GM23338 (cell line): ENCODE measurements around the gene CTNND2. TPM values are rescaled to one million over a fixed set of nuclear protein-coding genes. Genes with fewer than 3 reads are reported as not detected.

Experiments
- ATAC-seq: fragments of 200-7000 bp; cut with Tn5 transposase; 3 replicates; pipeline ENCODE4 v1.9.1; 2020
- DNase-seq: peaks from one replicate; pipeline ENCODE4 v3.0.0-alpha.2; 2015; ENCODE audit warnings: low spot score
- H2AFZ ChIP-seq: fragments of 200-600 bp; sonication (generic); 2 replicates; pipeline ENCODE4 v1.8.0; 2016; ENCODE audit warnings: antibody characterized with exemption, mild to moderate bottlenecking, moderate library complexity
- H3F3A ChIP-seq: fragments of 200-600 bp; sonication (generic); replicated peaks from 2 replicates; pipeline ENCODE4 v1.8.0; 2017; ENCODE audit warnings: antibody characterized with exemption, mixed run types, low read depth
- H3K27ac ChIP-seq: fragments of 200-600 bp; sonication (generic); 2 replicates; pipeline ENCODE4 v1.6.1; 2016; ENCODE audit warnings: low read depth
- H3K27me3 ChIP-seq: fragments of 200-600 bp; sonication (generic); 2 replicates; pipeline ENCODE4 v1.8.0; 2016; ENCODE audit warnings: mild to moderate bottlenecking, mixed run types, moderate library complexity; ENCODE audit not compliant: insufficient read depth
- H3K36me3 ChIP-seq: fragments of 200-600 bp; sonication (generic); 2 replicates; pipeline ENCODE4 v1.8.0; 2016; ENCODE audit warnings: mild to moderate bottlenecking; ENCODE audit not compliant: insufficient read depth
- H3K4me1 ChIP-seq: fragments of 200-600 bp; sonication (generic); 2 replicates; pipeline ENCODE4 v1.8.0; 2016; ENCODE audit warnings: mild to moderate bottlenecking, moderate library complexity; ENCODE audit not compliant: insufficient read depth
- H3K4me2 ChIP-seq: fragments of 200-600 bp; sonication (generic); 2 replicates; pipeline ENCODE4 v1.7.1; 2017; ENCODE audit warnings: mixed run types
- H3K4me3 ChIP-seq: fragments of 200-600 bp; sonication (generic); 2 replicates; pipeline ENCODE4 v1.6.1; 2016; ENCODE audit warnings: mixed run types
- H3K79me2 ChIP-seq: fragments of 200-600 bp; sonication (generic); replicated peaks from 2 replicates; pipeline ENCODE4 v1.8.0; 2017; ENCODE audit warnings: mild to moderate bottlenecking; ENCODE audit not compliant: insufficient read depth
- H3K9me2 ChIP-seq: fragments of 200-600 bp; sonication (generic); 2 replicates; pipeline ENCODE4 v1.8.0; 2017; ENCODE audit not compliant: insufficient read depth
- H4K20me1 ChIP-seq: fragments of 200-600 bp; sonication (generic); replicated peaks from 2 replicates; pipeline ENCODE4 v1.8.0; 2017; ENCODE audit warnings: mild to moderate bottlenecking; ENCODE audit not compliant: insufficient read depth
- H3K27ac Mint-ChIP-seq: 2 replicates; pipeline ENCODE4 v1.8.0; 2020; ENCODE audit warnings: inconsistent platforms, mild to moderate bottlenecking, moderate library complexity, mixed read lengths
- H3K27me3 Mint-ChIP-seq: 3 replicates; pipeline ENCODE4 v1.8.0; 2022; ENCODE audit warnings: low read depth, mild to moderate bottlenecking, moderate library complexity, mixed read lengths, inconsistent platforms; ENCODE audit not compliant: insufficient read depth, poor library complexity
- H3K36me3 Mint-ChIP-seq: 3 replicates; pipeline ENCODE4 v1.8.0; 2021; ENCODE audit warnings: low read depth, mild to moderate bottlenecking, inconsistent platforms, moderate library complexity, mixed read lengths
- H3K4me1 Mint-ChIP-seq: 3 replicates; pipeline ENCODE4 v1.8.0; 2020; ENCODE audit warnings: mild to moderate bottlenecking, inconsistent platforms, mixed read lengths
- H3K4me3 Mint-ChIP-seq: 3 replicates; pipeline ENCODE4 v1.8.0; 2021; ENCODE audit warnings: moderate library complexity, mild to moderate bottlenecking, inconsistent platforms, mixed read lengths
- H3K9me3 Mint-ChIP-seq: 3 replicates; pipeline ENCODE4 v1.8.0; 2020; ENCODE audit warnings: moderate library complexity, mild to moderate bottlenecking, inconsistent platforms, mixed read lengths
- CREB1 ChIP-seq: fragments of 250-450 bp; sonication (Bioruptor Pico); IDR thresholded peaks from 2 replicates; pipeline ENCODE4 v1.5.0; 2020; ENCODE audit warnings: low read depth, mild to moderate bottlenecking, moderate library complexity
- EZH2 ChIP-seq: fragments of 200-600 bp; sonication (generic); IDR thresholded peaks from one replicate; pipeline ENCODE4 v1.8.0; 2017; ENCODE audit warnings: antibody characterized with exemption, mild to moderate bottlenecking, low read depth; ENCODE audit not compliant: unreplicated experiment
- EZH2phosphoT487 ChIP-seq: fragments of 200-600 bp; sonication (generic); IDR thresholded peaks from one replicate; pipeline ENCODE4 v1.8.1; 2018; ENCODE audit warnings: antibody characterized with exemption; ENCODE audit not compliant: unreplicated experiment
- JUNB ChIP-seq: IDR thresholded peaks from one replicate; pipeline ENCODE4 v1.6.1; 2016; ENCODE audit warnings: antibody characterized with exemption; ENCODE audit not compliant: unreplicated experiment
- NANOG ChIP-seq: IDR thresholded peaks from 2 replicates; pipeline ENCODE4 v1.6.1; 2016; ENCODE audit warnings: antibody characterized with exemption, borderline replicate concordance
- POLR2AphosphoS5 ChIP-seq: IDR thresholded peaks from 2 replicates; pipeline ENCODE4 v1.6.1; 2016; ENCODE audit warnings: antibody characterized with exemption, low read depth
- STAT1 ChIP-seq: IDR thresholded peaks from one replicate; pipeline ENCODE4 v1.6.1; 2016; ENCODE audit warnings: antibody characterized with exemption; ENCODE audit not compliant: unreplicated experiment
- ZNF114 ChIP-seq: fragments of 250-450 bp; sonication (Bioruptor Pico); IDR thresholded peaks from 2 replicates; pipeline ENCODE4 v1.5.0; 2020; ENCODE audit warnings: mild to moderate bottlenecking, moderate library complexity
- ZNF331 ChIP-seq: fragments of 250-450 bp; sonication (Bioruptor Pico); IDR thresholded peaks from 2 replicates; pipeline ENCODE4 v1.5.0; 2020; ENCODE audit warnings: low read depth, mild to moderate bottlenecking, moderate library complexity
- polyA plus RNA-seq: library from polyadenylated mRNA; unstranded; fragments of >200 nt; fragmentation: Nextera tagmentation; extraction: Ambion mirVana; gene quantifications from 2 replicates; pipeline ENCODE4 v1.2.1, GENCODE V29; 2016
- total RNA-seq: library from RNA; depleted of rRNA; stranded (reverse); fragments of >200 nt; shearing (Covaris generic); gene quantifications from 2 replicates; pipeline ENCODE4 v1.2.3, GENCODE V29; 2014
- TF ChIP-seq, protein P1 (sequence below): fragments of 250-450 bp; sonication (Bioruptor Pico); IDR thresholded peaks from 2 replicates; pipeline ENCODE4 v1.5.0; 2020; ENCODE audit warnings: mild to moderate bottlenecking, moderate library complexity
- TF ChIP-seq, protein P2 (sequence below), 2 experiments: fragments of 200-600 bp in 1 of 2; sonication (generic) in 1 of 2; conservative IDR thresholded peaks; 2 replicates each; pipeline versions ENCODE4 v1.5.1 to v1.6.1; 2016 to 2017; ENCODE audit warnings: antibody characterized with exemption in 2 of 2, low read depth in 2 of 2, mild to moderate bottlenecking in 2 of 2, moderate library complexity in 1 of 2
- TF ChIP-seq, protein P3 (sequence below): IDR thresholded peaks from one replicate; pipeline ENCODE4 v1.6.1; 2018; ENCODE audit warnings: antibody characterized with exemption; ENCODE audit not compliant: unreplicated experiment
- TF ChIP-seq, protein P4 (sequence below): IDR thresholded peaks from 2 replicates; pipeline ENCODE4 v1.6.1; 2016; ENCODE audit warnings: antibody characterized with exemption

The CTNND2 gene
- total and polyA plus RNA-seq, 2 experiments from 2014 or later = 5.1 to 7.0 TPM

DNA sequence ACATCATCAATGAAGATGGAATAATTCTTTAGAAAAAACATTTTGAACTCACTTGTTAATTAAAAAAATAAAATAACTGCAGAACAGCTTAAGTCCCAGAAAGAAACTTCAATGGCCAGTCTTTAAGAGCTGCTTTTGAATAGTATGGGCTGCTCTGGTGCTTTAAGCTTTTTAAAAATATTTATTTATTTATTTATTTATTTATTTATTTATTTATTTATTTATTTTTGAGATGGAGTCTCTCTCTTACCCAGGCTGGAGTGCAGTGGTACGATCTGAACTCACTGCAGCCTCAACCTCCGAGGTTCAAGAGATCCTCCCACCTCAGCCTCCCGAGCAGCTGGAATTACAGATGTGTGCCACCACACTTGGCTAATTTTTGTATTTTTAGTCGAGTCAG, 626.9 kb downstream of the CTNND2 start:
- DNase-seq (no peak), ATAC-seq (no peak)
- H3K4me3 ChIP-seq = no peak overlapping the region
- Mint-ChIP-seq H3K36me3 (peaks cover 15% of the 10 kb centered on the region; the same call in 2 of the 3 replicates), H3K27ac (no peak overlapping the region), H3K27me3 (no peaks in the 10 kb centered on the region), H3K4me3 (no peak overlapping the region), H3K4me1 (no peaks in the 10 kb centered on the region), H3K9me3 (peaks cover 20% of the 10 kb centered on the region)
- no peak overlapping the region for H3K4me2 ChIP-seq
- no peaks in the 10 kb centered on the region for H3K9me2 ChIP-seq
- no peaks in the 10 kb centered on the region; the same call in 1 of the 2 replicates for H3K36me3 ChIP-seq
- H3F3A ChIP-seq = no peaks in the 10 kb centered on the region
- H3K4me1 ChIP-seq = no peaks in the 10 kb centered on the region
- TF ChIP-seq EZH2 (no peak), NANOG (no peak), EZH2phosphoT487 (no peak), STAT1 (no peak), ZNF331 (no peak), CREB1 (CRISPR knock-in tag) (no peak), ZNF114 (CRISPR knock-in tag) (no peak), JUNB (no peak), POLR2AphosphoS5 (no peak)
- TF ChIP-seq, protein P1, sequence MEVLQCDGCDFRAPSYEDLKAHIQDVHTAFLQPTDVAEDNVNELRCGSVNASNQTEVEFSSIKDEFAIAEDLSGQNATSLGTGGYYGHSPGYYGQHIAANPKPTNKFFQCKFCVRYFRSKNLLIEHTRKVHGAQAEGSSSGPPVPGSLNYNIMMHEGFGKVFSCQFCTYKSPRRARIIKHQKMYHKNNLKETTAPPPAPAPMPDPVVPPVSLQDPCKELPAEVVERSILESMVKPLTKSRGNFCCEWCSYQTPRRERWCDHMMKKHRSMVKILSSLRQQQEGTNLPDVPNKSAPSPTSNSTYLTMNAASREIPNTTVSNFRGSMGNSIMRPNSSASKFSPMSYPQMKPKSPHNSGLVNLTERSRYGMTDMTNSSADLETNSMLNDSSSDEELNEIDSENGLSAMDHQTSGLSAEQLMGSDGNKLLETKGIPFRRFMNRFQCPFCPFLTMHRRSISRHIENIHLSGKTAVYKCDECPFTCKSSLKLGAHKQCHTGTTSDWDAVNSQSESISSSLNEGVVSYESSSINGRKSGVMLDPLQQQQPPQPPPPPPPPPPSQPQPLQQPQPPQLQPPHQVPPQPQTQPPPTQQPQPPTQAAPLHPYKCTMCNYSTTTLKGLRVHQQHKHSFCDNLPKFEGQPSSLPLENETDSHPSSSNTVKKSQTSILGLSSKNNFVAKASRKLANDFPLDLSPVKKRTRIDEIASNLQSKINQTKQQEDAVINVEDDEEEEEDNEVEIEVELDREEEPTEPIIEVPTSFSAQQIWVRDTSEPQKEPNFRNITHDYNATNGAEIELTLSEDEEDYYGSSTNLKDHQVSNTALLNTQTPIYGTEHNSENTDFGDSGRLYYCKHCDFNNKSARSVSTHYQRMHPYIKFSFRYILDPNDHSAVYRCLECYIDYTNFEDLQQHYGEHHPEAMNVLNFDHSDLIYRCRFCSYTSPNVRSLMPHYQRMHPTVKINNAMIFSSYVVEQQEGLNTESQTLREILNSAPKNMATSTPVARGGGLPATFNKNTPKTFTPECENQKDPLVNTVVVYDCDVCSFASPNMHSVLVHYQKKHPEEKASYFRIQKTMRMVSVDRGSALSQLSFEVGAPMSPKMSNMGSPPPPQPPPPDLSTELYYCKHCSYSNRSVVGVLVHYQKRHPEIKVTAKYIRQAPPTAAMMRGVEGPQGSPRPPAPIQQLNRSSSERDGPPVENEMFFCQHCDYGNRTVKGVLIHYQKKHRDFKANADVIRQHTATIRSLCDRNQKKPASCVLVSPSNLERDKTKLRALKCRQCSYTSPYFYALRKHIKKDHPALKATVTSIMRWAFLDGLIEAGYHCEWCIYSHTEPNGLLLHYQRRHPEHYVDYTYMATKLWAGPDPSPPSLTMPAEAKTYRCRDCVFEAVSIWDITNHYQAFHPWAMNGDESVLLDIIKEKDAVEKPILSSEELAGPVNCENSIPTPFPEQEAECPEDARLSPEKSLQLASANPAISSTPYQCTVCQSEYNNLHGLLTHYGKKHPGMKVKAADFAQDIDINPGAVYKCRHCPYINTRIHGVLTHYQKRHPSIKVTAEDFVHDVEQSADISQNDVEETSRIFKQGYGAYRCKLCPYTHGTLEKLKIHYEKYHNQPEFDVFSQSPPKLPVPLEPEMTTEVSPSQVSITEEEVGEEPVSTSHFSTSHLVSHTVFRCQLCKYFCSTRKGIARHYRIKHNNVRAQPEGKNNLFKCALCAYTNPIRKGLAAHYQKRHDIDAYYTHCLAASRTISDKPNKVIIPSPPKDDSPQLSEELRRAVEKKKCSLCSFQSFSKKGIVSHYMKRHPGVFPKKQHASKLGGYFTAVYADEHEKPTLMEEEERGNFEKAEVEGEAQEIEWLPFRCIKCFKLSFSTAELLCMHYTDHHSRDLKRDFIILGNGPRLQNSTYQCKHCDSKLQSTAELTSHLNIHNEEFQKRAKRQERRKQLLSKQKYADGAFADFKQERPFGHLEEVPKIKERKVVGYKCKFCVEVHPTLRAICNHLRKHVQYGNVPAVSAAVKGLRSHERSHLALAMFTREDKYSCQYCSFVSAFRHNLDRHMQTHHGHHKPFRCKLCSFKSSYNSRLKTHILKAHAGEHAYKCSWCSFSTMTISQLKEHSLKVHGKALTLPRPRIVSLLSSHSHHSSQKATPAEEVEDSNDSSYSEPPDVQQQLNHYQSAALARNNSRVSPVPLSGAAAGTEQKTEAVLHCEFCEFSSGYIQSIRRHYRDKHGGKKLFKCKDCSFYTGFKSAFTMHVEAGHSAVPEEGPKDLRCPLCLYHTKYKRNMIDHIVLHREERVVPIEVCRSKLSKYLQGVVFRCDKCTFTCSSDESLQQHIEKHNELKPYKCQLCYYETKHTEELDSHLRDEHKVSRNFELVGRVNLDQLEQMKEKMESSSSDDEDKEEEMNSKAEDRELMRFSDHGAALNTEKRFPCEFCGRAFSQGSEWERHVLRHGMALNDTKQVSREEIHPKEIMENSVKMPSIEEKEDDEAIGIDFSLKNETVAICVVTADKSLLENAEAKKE (CRISPR knock-in tag) = no peak
- TF ChIP-seq, protein P2, sequence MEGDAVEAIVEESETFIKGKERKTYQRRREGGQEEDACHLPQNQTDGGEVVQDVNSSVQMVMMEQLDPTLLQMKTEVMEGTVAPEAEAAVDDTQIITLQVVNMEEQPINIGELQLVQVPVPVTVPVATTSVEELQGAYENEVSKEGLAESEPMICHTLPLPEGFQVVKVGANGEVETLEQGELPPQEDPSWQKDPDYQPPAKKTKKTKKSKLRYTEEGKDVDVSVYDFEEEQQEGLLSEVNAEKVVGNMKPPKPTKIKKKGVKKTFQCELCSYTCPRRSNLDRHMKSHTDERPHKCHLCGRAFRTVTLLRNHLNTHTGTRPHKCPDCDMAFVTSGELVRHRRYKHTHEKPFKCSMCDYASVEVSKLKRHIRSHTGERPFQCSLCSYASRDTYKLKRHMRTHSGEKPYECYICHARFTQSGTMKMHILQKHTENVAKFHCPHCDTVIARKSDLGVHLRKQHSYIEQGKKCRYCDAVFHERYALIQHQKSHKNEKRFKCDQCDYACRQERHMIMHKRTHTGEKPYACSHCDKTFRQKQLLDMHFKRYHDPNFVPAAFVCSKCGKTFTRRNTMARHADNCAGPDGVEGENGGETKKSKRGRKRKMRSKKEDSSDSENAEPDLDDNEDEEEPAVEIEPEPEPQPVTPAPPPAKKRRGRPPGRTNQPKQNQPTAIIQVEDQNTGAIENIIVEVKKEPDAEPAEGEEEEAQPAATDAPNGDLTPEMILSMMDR (conservative IDR thresholded peaks at IDR 0.05; ENCODE audit: low read depth in 2 of 2) = no peak
- TF ChIP-seq, protein P3, sequence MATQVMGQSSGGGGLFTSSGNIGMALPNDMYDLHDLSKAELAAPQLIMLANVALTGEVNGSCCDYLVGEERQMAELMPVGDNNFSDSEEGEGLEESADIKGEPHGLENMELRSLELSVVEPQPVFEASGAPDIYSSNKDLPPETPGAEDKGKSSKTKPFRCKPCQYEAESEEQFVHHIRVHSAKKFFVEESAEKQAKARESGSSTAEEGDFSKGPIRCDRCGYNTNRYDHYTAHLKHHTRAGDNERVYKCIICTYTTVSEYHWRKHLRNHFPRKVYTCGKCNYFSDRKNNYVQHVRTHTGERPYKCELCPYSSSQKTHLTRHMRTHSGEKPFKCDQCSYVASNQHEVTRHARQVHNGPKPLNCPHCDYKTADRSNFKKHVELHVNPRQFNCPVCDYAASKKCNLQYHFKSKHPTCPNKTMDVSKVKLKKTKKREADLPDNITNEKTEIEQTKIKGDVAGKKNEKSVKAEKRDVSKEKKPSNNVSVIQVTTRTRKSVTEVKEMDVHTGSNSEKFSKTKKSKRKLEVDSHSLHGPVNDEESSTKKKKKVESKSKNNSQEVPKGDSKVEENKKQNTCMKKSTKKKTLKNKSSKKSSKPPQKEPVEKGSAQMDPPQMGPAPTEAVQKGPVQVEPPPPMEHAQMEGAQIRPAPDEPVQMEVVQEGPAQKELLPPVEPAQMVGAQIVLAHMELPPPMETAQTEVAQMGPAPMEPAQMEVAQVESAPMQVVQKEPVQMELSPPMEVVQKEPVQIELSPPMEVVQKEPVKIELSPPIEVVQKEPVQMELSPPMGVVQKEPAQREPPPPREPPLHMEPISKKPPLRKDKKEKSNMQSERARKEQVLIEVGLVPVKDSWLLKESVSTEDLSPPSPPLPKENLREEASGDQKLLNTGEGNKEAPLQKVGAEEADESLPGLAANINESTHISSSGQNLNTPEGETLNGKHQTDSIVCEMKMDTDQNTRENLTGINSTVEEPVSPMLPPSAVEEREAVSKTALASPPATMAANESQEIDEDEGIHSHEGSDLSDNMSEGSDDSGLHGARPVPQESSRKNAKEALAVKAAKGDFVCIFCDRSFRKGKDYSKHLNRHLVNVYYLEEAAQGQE = no peak
- TF ChIP-seq, protein P4, sequence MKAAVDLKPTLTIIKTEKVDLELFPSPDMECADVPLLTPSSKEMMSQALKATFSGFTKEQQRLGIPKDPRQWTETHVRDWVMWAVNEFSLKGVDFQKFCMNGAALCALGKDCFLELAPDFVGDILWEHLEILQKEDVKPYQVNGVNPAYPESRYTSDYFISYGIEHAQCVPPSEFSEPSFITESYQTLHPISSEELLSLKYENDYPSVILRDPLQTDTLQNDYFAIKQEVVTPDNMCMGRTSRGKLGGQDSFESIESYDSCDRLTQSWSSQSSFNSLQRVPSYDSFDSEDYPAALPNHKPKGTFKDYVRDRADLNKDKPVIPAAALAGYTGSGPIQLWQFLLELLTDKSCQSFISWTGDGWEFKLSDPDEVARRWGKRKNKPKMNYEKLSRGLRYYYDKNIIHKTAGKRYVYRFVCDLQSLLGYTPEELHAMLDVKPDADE = no peak
- H4K20me1 ChIP-seq = no peaks in the 10 kb centered on the region; the same call in 1 of the 2 replicates
- no peak overlapping the region for H3K27ac ChIP-seq
- no peak overlapping the region for H2AFZ ChIP-seq
- no peaks in the 10 kb centered on the region for H3K79me2 ChIP-seq
- H3K27me3 ChIP-seq = no peaks in the 10 kb centered on the region
